Uterus (tissue), 2 donors: ENCODE data around the gene MCTS1.
A peak's percentile ranks its signal among the peaks of the same experiment; 100 is the strongest.

Experiments used
- POLR2A ChIP-seq, 2 donors: fragments of 450-650 bp; IDR thresholded peaks; one replicate each; pipeline ENCODE4 v1.6.1; 2016; ENCODE audit warnings: antibody characterized with exemption in 2 of 2, mild to moderate bottlenecking in 1 of 2, moderate library complexity in 1 of 2
- TF ChIP-seq, protein P1 (sequence below), 4 experiments: fragments of 200-600 bp in 2 of 4; fragments of 450-650 bp in 2 of 4; sonication (generic) in 2 of 4; IDR thresholded peaks; one replicate each; pipeline ENCODE4 v1.5.1; 2016 to 2019; ENCODE audit warnings: antibody characterized with exemption in 4 of 4, mild to moderate bottlenecking in 2 of 4, moderate library complexity in 1 of 4

DNA sequence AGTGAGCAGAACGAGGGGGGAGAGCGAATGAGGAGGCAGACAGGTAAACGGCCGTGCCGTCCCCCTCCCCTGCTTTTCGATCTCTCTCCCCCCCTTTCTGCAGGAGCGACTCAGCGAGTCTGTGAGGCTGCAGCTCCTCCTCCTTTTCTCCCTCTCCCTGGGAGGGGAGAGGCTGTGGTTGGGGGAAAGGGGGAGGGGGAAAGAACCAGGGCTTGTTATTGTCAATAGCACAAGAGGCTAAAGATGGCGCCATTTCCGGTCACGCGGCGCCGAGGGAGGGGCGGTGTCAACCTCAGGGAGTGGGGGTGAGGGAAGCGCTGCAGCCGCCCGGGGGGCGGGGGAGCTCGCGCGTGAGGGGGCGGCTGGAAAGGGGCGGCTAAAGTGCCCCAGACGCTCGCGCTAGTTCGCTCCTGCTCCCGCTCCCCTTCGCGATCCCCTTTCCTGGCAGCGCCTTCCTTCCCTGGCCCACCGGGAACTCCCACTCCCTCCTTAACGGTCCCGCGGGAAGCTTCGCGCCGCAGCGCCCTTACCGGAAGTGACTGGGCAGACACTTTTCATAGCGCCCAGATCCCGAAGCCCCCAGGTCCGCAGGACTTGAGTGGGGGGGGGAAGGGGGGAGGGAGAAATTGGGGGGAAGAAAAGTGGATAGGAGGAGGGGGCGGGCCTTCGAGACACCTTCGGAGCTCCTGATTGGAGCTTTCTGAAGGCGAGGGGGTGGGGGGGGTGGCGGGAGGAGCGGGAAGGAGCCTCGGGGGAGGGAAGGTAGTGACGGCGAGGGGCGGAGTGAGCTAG is 42.9 kb upstream of the MCTS1 start, which contains the start of gene CUL4B:
- TF ChIP-seq, protein P1, sequence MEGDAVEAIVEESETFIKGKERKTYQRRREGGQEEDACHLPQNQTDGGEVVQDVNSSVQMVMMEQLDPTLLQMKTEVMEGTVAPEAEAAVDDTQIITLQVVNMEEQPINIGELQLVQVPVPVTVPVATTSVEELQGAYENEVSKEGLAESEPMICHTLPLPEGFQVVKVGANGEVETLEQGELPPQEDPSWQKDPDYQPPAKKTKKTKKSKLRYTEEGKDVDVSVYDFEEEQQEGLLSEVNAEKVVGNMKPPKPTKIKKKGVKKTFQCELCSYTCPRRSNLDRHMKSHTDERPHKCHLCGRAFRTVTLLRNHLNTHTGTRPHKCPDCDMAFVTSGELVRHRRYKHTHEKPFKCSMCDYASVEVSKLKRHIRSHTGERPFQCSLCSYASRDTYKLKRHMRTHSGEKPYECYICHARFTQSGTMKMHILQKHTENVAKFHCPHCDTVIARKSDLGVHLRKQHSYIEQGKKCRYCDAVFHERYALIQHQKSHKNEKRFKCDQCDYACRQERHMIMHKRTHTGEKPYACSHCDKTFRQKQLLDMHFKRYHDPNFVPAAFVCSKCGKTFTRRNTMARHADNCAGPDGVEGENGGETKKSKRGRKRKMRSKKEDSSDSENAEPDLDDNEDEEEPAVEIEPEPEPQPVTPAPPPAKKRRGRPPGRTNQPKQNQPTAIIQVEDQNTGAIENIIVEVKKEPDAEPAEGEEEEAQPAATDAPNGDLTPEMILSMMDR (IDR thresholded peaks at IDR 0.05) = no peak
- peak; percentile 54 to 55 for TF ChIP-seq POLR2A (IDR thresholded peaks at IDR 0.05)
